ENCODE measurements around the gene ST8SIA3. TPM values are rescaled to one million over a fixed set of nuclear protein-coding genes. Genes with fewer than 3 reads are reported as not detected.

The ST8SIA3 gene
- total RNA-seq, 2 experiments from 2014 or later: not detected

DNA sequence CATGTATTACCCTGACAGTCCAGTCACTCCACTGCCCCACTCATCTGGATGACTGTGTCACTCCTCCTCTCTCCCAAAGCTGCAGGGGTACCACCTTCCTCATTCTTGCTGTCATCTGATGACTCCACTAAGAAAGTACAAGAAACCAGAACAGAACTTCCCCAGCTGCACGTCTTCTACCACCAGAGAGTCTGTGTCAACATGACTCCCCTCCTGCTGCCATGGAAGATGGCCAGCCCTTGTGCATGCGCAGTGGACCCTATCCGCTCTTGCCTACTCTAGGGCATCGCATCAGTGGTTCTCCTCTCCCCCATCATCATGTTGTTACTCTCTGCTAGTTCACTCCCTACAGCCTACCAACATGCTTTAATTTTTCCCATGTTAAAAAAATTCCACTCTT lies 14.5 kb upstream of the ST8SIA3 start:
- ChIA-PET POLR2A (no interaction called here), CTCF (ENCODE audit: unreplicated experiment) (no interaction called here)
- H3K9me3 ChIP-seq (ENCODE audit: low read length): no peaks in the 10 kb centered on the region
- no peak overlapping the region for H3K4me2 ChIP-seq (ENCODE audit: low read length)
- no peak overlapping the region for H3K4me3 ChIP-seq (ENCODE audit: low read depth, low read length, poor library complexity, severe bottlenecking)
- H4K20me1 ChIP-seq (ENCODE audit: insufficient read depth, low read length): no peaks in the 10 kb centered on the region
- no peaks in the 10 kb centered on the region for H3K9me2 ChIP-seq (ENCODE audit: insufficient read depth, low read length)
- H3K4me1 ChIP-seq (ENCODE audit: insufficient read depth, low read length, poor library complexity, severe bottlenecking): no peaks in the 10 kb centered on the region
- TF ChIP-seq CTCF (conservative IDR thresholded peaks at IDR 0.05; ENCODE audit: low read length) (no peak), EZH2phosphoT487 (IDR thresholded peaks at IDR 0.05; ENCODE audit: borderline replicate concordance, low read depth, low read length) (no peak)
- no peak overlapping the region for H2AFZ ChIP-seq (ENCODE audit: low read length)
- H3K79me2 ChIP-seq (ENCODE audit: insufficient read depth, low read depth, low read length): no peaks in the 10 kb centered on the region
- no peak overlapping the region for H3K27ac ChIP-seq (ENCODE audit: low read depth, low read length, poor library complexity, severe bottlenecking)
- intact Hi-C loops (cut with micrococcal nuclease; ENCODE audit: unreplicated experiment): no loop called here
- BruUV-seq (replicated peaks): no TSS peak
- H3K36me3 ChIP-seq (ENCODE audit: insufficient read depth, low read length): no peaks in the 10 kb centered on the region
- no peak for DNase-seq (ENCODE audit: low spot score)

- no peaks in the 10 kb centered on the region for H3K36me3 ChIP-seq (ENCODE audit: insufficient read depth, low read length)
- no peaks in the 10 kb centered on the region for H3K9me3 ChIP-seq (ENCODE audit: low read length)
- no peak overlapping the region for H3K27ac ChIP-seq (ENCODE audit: low read depth, low read length, poor library complexity, severe bottlenecking)
- no peak for DNase-seq (ENCODE audit: low spot score)
- H3K4me2 ChIP-seq (ENCODE audit: low read length): no peak overlapping the region
- no TSS peak for BruUV-seq (replicated peaks)
- H2AFZ ChIP-seq (ENCODE audit: low read length): no peak overlapping the region
- intact Hi-C loops (cut with micrococcal nuclease; ENCODE audit: unreplicated experiment): no loop called here
- no peaks in the 10 kb centered on the region for H3K79me2 ChIP-seq (ENCODE audit: insufficient read depth, low read depth, low read length)
- no peak overlapping the region for H3K4me3 ChIP-seq (ENCODE audit: low read depth, low read length, poor library complexity, severe bottlenecking)
- H3K9me2 ChIP-seq (ENCODE audit: insufficient read depth, low read length): no peaks in the 10 kb centered on the region
- no peaks in the 10 kb centered on the region for H3K4me1 ChIP-seq (ENCODE audit: insufficient read depth, low read length, poor library complexity, severe bottlenecking)
- H4K20me1 ChIP-seq (ENCODE audit: insufficient read depth, low read length): no peaks in the 10 kb centered on the region
- TF ChIP-seq CTCF (conservative IDR thresholded peaks at IDR 0.05; ENCODE audit: low read length) (no peak), EZH2phosphoT487 (IDR thresholded peaks at IDR 0.05; ENCODE audit: borderline replicate concordance, low read depth, low read length) (no peak)
- ChIA-PET CTCF (ENCODE audit: unreplicated experiment) (no interaction called here), POLR2A (no interaction called here)
Observed at GRCh38 chr18:57343833-57344232, 8.5 kb upstream of the ST8SIA3 start.

- BruUV-seq (replicated peaks): no TSS peak
- H3K36me3 ChIP-seq (ENCODE audit: insufficient read depth, low read length): no peaks in the 10 kb centered on the region
- no peaks in the 10 kb centered on the region for H3K9me3 ChIP-seq (ENCODE audit: low read length)
- TF ChIP-seq EZH2phosphoT487 (IDR thresholded peaks at IDR 0.05; ENCODE audit: borderline replicate concordance, low read depth, low read length) (no peak), CTCF (conservative IDR thresholded peaks at IDR 0.05; ENCODE audit: low read length) (no peak)
- H3K9me2 ChIP-seq (ENCODE audit: insufficient read depth, low read length): no peaks in the 10 kb centered on the region
- POLR2A ChIA-PET: no interaction called here
- no peak overlapping the region for H2AFZ ChIP-seq (ENCODE audit: low read length)
- H3K4me2 ChIP-seq (ENCODE audit: low read length): no peak overlapping the region
- no peak for DNase-seq (ENCODE audit: low spot score)
- H3K4me3 ChIP-seq (ENCODE audit: low read depth, low read length, poor library complexity, severe bottlenecking): no peak overlapping the region
- H4K20me1 ChIP-seq (ENCODE audit: insufficient read depth, low read length): no peaks in the 10 kb centered on the region
- CTCF ChIA-PET (ENCODE audit: unreplicated experiment): no interaction called here
- no peak overlapping the region for H3K27ac ChIP-seq (ENCODE audit: low read depth, low read length, poor library complexity, severe bottlenecking)
- no peaks in the 10 kb centered on the region for H3K4me1 ChIP-seq (ENCODE audit: insufficient read depth, low read length, poor library complexity, severe bottlenecking)
- intact Hi-C loops (cut with micrococcal nuclease; ENCODE audit: unreplicated experiment): no loop called here
- H3K79me2 ChIP-seq (ENCODE audit: insufficient read depth, low read depth, low read length): no peaks in the 10 kb centered on the region
Observed at GRCh38 chr18:57346876-57347275, 5.5 kb upstream of the ST8SIA3 start.

Data from OCI-LY7 (cell line).